ENCODE results near the gene KNL1.

DNA sequence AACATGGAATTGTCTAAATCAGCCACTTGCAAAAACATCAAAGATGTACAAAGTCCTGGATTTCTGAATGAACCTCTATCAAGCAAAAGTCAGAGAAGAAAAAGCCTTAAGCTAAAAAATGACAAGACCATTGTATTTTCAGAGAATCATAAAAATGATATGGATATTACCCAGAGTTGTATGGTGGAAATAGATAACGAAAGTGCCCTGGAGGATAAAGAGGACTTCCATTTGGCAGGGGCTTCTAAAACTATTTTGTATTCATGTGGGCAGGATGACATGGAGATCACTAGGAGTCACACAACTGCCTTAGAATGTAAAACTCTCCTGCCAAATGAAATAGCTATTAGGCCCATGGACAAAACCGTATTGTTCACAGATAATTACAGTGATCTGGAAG is 29.3 kb downstream of the KNL1 start:
- TF ChIP-seq POLR2A (IDR thresholded peaks at IDR 0.05) (no peak), CTCF (IDR thresholded peaks at IDR 0.05) (no peak)
